Smooth muscle cell (in vitro differentiated cells): ENCODE results near the gene CINP. TPM values are rescaled to one million over a fixed set of nuclear protein-coding genes. Genes with fewer than 3 reads are reported as not detected.
"Not testable (repeated sequence)": the region's sequence is repeated elsewhere in the genome, so short reads cannot be mapped to it uniquely, and the experiment has no call there.

Experiments used
- DNase-seq: peaks from one replicate; lab custom pipeline; 2025; ENCODE audit not compliant: unreplicated experiment; lab: John Stamatoyannopoulos, UW
- H2AFZ ChIP-seq: fragments of 200-600 bp; sonication (generic); 2 replicates; pipeline ENCODE4 v1.6.0; 2016; ENCODE audit warnings: antibody characterized with exemption, low read depth, mild to moderate bottlenecking
- H3F3A ChIP-seq: fragments of 200-600 bp; sonication (generic); 2 replicates; pipeline ENCODE4 v1.6.0; 2017; ENCODE audit warnings: antibody characterized with exemption, low read depth
- H3K27ac ChIP-seq: fragments of 200-600 bp; sonication (generic); 2 replicates; pipeline ENCODE4 v1.5.1; 2016; ENCODE audit warnings: low read depth, mild to moderate bottlenecking
- H3K27me3 ChIP-seq: fragments of 200-600 bp; sonication (generic); 2 replicates; pipeline ENCODE4 v1.6.1; 2016; ENCODE audit warnings: low read depth, mild to moderate bottlenecking
- H3K36me3 ChIP-seq: fragments of 200-600 bp; sonication (generic); 2 replicates; pipeline ENCODE4 v1.5.1; 2016; ENCODE audit warnings: low read depth
- H3K4me1 ChIP-seq: fragments of 200-600 bp; sonication (generic); 2 replicates; pipeline ENCODE4 v1.5.1; 2016; ENCODE audit warnings: low read depth
- H3K4me2 ChIP-seq: fragments of 200-600 bp; sonication (generic); 2 replicates; pipeline ENCODE4 v1.6.0; 2016; ENCODE audit warnings: mild to moderate bottlenecking
- H3K4me3 ChIP-seq: fragments of 200-600 bp; sonication (generic); 2 replicates; pipeline ENCODE4 v1.5.1; 2016; ENCODE audit warnings: mild to moderate bottlenecking
- H3K79me2 ChIP-seq: fragments of 200-600 bp; sonication (generic); 2 replicates; pipeline ENCODE4 v1.6.0; 2016; ENCODE audit warnings: low read depth, mild to moderate bottlenecking
- H3K9ac ChIP-seq: fragments of 200-600 bp; sonication (generic); 2 replicates; pipeline ENCODE4 v1.6.0; 2016; ENCODE audit warnings: low read depth
- H3K9me3 ChIP-seq: fragments of 200-600 bp; sonication (generic); replicated peaks from 2 replicates; pipeline ENCODE4 v1.5.1; 2016; ENCODE audit warnings: low read depth
- H4K20me1 ChIP-seq: fragments of 200-600 bp; sonication (generic); 2 replicates; pipeline ENCODE4 v1.6.0; 2016; ENCODE audit warnings: low read depth
- WGBS: methylation state at CpG from one replicate; pipeline ENCODE4 v1.1.7; 2016; ENCODE audit warnings: low lambda C conversion rate; 5-methylcytosine and 5-hydroxymethylcytosine counted together
- polyA plus RNA-seq: library from polyadenylated mRNA; unstranded; fragments of >200 nt; fragmentation: Nextera tagmentation; extraction: Ambion mirVana; gene quantifications from 2 replicates; pipeline ENCODE4 v1.2.1, GENCODE V29; 2016
- total RNA-seq: library from RNA; depleted of rRNA; stranded (reverse); fragments of >200 nt; gene quantifications from 2 replicates; pipeline ENCODE4 v1.2.3, GENCODE V29; 2014
- TF ChIP-seq, protein P1 (sequence below): fragments of 200-600 bp; sonication (generic); IDR thresholded peaks from 2 replicates; pipeline ENCODE4 v1.5.1; 2017; ENCODE audit warnings: borderline replicate concordance, mild to moderate bottlenecking, antibody characterized with exemption; ENCODE audit not compliant: insufficient read depth, poor library complexity, severe bottlenecking

CINP gene
- total and polyA plus RNA-seq, 2 experiments from 2014 or later = 36.5 to 43.6 TPM

DNA sequence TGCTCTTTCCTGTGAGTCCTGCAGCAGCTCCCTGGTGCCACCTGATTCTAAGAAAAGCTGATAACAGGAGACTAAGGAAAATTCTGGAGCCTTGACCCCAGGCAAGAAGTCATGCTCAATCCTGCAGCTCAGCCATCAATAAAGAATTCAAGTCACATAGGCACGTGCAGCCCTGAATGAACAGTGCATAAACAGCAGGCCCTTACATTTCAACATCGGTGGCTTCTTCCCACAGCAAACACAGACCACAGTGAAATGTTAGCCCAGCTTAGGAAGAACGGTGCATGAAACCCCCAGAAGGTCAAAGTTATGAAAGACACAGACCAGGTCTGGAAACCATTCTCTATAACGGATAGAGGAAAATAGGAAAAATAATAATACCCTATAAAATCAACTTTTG lies 10.5 kb downstream of the CINP start:
- Histone ChIP-seq H3K27ac (no peak overlapping the region), H3K4me1 (no peaks in the 10 kb centered on the region), H4K20me1 (no peaks in the 10 kb centered on the region), H3K27me3 (no peaks in the 10 kb centered on the region), H3K36me3 (peaks cover 12% of the 10 kb centered on the region), H3K9me3 (no peaks in the 10 kb centered on the region), H3K79me2 (no peaks in the 10 kb centered on the region), H2AFZ (no peak overlapping the region), H3K4me3 (no peak overlapping the region), H3K9ac (no peak overlapping the region), H3K4me2 (no peak overlapping the region), H3F3A (no peaks in the 10 kb centered on the region)
- 93% methylated on average over 4 of the region's 4 CpGs for WGBS
- DNase-seq = no peak
- TF ChIP-seq, protein P1, sequence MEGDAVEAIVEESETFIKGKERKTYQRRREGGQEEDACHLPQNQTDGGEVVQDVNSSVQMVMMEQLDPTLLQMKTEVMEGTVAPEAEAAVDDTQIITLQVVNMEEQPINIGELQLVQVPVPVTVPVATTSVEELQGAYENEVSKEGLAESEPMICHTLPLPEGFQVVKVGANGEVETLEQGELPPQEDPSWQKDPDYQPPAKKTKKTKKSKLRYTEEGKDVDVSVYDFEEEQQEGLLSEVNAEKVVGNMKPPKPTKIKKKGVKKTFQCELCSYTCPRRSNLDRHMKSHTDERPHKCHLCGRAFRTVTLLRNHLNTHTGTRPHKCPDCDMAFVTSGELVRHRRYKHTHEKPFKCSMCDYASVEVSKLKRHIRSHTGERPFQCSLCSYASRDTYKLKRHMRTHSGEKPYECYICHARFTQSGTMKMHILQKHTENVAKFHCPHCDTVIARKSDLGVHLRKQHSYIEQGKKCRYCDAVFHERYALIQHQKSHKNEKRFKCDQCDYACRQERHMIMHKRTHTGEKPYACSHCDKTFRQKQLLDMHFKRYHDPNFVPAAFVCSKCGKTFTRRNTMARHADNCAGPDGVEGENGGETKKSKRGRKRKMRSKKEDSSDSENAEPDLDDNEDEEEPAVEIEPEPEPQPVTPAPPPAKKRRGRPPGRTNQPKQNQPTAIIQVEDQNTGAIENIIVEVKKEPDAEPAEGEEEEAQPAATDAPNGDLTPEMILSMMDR = no peak

DNA sequence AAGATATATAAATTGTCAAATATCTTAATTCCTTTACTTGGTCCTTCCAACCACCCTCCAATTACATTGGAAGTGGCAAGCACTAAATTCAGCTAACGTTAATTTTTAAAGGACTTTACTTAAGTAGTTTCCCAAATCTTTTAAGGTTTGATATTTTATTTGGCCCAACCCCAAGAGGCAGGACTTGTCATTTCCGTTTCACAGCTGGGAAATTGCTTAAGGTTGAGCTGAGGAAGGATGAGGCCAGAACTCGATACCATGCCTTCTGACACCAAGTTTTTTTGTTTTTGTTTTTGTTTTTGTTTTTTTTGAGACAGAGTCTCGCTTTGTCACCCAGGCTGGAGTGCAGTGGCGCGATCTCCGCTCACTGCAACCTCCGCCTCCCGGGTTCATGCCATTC lies 11.1 kb downstream of the CINP start:
- H3K4me3 ChIP-seq, H4K20me1 ChIP-seq, H3K27me3 ChIP-seq, H3K79me2 ChIP-seq, H3K9me3 ChIP-seq, H3K4me2 ChIP-seq, DNase-seq, H3K27ac ChIP-seq, H3K9ac ChIP-seq, H3K4me1 ChIP-seq, H2AFZ ChIP-seq, H3F3A ChIP-seq: not testable (repeated sequence)
- H3K36me3 ChIP-seq = peaks cover 12% of the 10 kb centered on the region
- 94% methylated on average over 9 of the region's 9 CpGs for WGBS

DNA sequence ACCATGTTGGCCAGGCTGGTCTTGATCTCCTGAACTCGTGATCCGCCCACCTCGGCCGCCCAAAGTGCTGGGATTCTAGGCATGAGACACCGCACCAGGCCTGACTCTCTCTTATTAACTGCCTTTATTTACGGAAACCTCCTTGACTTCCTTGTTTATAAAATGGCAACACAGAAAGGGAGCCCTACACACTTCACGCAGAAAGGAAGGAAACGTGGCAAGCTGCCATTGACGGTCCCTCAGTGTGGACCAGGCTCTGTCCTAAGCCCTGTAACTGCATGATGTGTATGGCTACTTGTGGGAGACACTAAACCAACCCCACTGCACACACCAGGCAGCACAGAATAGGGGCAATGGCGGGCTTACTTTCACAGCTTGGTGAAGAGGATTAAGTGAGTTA lies 11.7 kb downstream of the CINP start:
- Histone ChIP-seq H4K20me1 (no peaks in the 10 kb centered on the region), H3F3A (no peaks in the 10 kb centered on the region), H3K4me2 (no peak overlapping the region), H2AFZ (no peak overlapping the region), H3K9ac (no peak overlapping the region), H3K4me3 (no peak overlapping the region), H3K79me2 (no peaks in the 10 kb centered on the region), H3K4me1 (no peaks in the 10 kb centered on the region), H3K27me3 (no peaks in the 10 kb centered on the region), H3K27ac (no peak overlapping the region), H3K36me3 (peaks cover 12% of the 10 kb centered on the region), H3K9me3 (no peaks in the 10 kb centered on the region)
- DNase-seq = no peak
- WGBS = 100% methylated on average over 10 of the region's 10 CpGs
- TF ChIP-seq, protein P1 = no peak

DNA sequence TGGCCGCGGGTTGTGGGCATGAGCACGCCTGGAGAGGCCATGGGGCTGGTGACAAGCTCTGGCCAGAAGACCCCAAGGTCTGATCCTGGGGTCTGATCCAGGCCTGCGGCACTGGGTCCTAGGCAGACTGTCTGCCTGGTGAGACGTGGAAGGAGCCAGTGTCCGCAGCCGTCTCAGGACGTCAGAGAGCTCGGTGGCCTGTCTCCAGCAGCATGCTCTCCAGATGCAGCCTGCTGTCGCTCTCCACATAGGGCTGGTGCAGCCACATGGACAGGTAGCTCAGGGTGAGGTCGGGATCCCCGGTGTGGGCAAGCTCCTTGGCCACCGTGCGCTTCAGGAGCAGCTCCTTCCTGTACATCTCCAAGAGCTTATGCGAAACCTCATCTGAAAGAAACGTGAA lies 14.3 kb downstream of the CINP start:
- H3K4me3 ChIP-seq = no peak overlapping the region
- TF ChIP-seq, protein P1 = no peak

More for the DNA sequence above, 14.3 kb downstream of the CINP start:
- H3K4me2 ChIP-seq = no peak overlapping the region
- no peak overlapping the region for H3K9ac ChIP-seq
- H3K79me2 ChIP-seq = no peaks in the 10 kb centered on the region
- DNase-seq = no peak
- H2AFZ ChIP-seq = no peak overlapping the region
- H3K4me1 ChIP-seq = no peaks in the 10 kb centered on the region
- H3F3A ChIP-seq = no peaks in the 10 kb centered on the region
- H3K27ac ChIP-seq = no peak overlapping the region
- H3K27me3 ChIP-seq = no peaks in the 10 kb centered on the region
- WGBS = 93% methylated on average over 16 of the region's 16 CpGs
- H4K20me1 ChIP-seq = no peaks in the 10 kb centered on the region
- peaks cover 12% of the 10 kb centered on the region for H3K36me3 ChIP-seq
- no peaks in the 10 kb centered on the region for H3K9me3 ChIP-seq
